GM19351 (cell line): ENCODE data around the gene ZMIZ1.

Experiments
- ATAC-seq: cut with Tn5 transposase; IDR thresholded peaks from one replicate; pipeline ENCODE4 v1.9.1; 2021; ENCODE audit warnings: mild to moderate bottlenecking, moderate library complexity; ENCODE audit not compliant: unreplicated experiment

Gene ZMIZ1

DNA sequence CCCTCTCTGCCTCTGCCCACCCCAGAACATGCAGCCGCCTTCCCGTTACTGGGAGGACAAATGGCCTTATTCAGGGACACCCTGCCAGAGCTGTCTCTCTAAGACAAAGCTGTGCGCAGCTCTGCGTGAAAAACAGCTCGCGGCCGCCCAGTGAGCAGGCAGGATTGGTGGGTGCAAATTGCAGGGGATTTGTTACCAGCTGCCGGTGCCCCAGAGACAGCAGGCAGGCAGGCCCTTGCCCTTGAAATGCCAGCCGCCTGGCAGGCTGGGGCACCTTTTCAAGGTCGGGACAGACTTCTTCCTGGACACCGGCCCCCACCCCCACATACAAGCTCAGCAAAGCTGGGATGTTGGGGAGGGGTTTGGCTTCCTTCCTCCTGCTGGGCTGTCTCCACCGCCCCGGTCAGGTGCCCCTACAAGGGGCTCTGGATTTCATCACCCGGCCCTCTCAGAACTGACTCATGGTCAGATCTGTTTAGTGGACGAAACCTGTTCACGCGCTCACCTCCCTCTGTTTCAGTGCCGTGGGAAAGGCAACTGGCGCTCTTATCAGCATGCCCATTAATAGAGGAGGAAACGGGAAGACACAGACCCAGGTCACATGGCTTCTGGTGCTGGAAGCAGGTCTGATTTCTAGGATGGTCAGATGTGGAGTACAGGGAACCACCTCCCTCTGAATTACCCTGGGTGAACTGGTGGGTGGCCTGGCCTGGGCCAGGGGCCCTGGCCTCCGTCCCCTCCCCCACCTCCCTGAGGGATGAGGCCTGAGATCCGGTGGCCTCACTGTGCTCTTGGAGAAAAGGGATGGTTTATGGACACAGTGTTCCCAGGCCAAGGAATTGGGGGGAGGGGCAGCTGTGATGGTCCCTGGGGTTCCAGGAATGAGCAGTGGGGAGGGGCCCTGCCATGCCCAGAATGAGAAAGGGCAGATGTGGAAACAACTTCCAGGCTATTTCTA, 154.6 kb downstream of the ZMIZ1 start:
- ATAC-seq = no peak

DNA sequence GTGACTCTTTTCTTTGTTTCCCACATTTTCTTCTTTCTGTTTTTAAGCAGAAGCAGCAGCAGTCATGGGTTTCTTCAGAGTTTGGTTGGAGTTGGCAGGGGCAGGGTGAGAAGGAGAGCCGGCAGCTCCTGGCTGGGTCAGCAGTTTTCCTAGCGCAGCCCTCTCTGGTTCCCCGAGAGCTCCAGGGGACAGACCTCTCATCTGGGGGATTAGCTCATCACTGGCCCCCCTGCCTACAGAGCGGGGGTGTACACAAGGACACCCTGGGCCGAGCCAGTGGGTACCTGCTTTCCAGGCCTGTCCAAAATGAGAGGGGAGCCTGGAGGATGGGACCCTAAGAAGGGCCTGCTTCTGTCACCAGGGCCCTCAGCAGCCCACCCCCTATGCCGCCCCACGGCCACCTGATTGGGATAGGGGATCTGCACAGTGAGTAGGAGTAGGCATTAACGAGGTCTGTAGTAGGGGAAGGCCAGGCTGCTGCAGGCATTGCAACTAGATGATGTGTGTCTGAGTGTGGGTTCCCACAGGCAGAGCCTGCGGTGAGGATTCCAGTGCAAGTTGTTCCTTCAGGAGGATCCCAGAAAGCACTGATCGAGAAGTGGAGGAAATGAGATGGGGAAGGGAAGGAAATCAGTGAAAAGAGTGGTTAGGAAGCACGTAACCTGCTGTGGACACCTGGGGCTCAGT, 155.6 kb downstream of the ZMIZ1 start:
- no peak for ATAC-seq

DNA sequence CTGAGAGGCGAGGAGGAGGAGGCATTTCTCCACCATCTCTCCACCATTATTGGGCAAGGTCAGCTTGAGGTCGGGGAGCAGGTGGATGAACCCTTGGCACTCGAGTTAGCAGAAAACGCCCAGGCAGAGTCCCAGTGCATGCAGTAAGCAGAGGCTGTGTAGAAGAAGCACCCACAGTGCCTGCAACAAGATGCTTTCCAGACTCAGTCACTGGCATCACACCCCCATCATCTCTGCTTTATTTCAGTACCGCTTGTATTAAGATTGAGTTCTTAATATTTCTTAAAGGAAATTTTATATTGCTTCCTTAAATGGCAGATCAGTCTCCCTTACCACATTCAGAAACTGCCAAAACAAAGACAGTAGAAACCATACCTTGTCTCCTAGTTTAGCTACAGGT, 156.2 kb downstream of the ZMIZ1 start:
- ATAC-seq = no peak

- ATAC-seq = no peak
These were observed 157.9 kb downstream of the ZMIZ1 start for GRCh38 chr10:79226391-79227245.

- ATAC-seq = no peak
These were observed 160.3 kb downstream of the ZMIZ1 start for GRCh38 chr10:79229071-79229541.

DNA sequence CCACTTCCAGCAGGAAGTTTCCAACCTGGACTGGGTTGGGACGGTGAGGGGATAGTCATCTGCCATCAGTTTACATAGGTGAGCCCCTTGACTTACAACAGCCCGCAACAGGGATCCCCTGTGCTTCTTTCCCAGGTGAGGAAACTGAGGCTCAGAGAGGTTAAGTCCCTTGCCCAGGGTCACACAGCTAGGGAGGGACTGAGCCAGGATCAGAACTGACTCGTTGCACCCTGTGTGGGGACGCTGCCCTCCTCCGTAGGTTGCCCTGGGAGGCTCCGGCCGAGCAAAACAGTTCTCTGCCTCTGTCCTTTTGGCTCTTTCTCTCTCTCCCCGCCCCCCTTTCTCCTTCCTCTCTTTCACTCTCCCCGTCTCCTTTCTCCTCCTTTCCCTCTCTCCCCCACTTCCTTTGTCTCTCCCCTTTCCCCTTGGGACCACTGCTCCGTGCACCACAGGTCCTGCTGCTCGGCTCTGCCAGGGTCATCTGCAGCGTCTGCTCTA, 161.1 kb downstream of the ZMIZ1 start:
- no peak for ATAC-seq

- ATAC-seq = no peak
These were observed 161.6 kb downstream of the ZMIZ1 start for GRCh38 chr10:79230328-79230830.

- no peak for ATAC-seq
These were observed 162.1 kb downstream of the ZMIZ1 start for GRCh38 chr10:79230850-79231249.

GRCh38 chr10:79231908-79232307, 163.1 kb downstream of the ZMIZ1 start:
- no peak for ATAC-seq

GRCh38 chr10:79232864-79233263, 164.1 kb downstream of the ZMIZ1 start:
- no peak for ATAC-seq

DNA sequence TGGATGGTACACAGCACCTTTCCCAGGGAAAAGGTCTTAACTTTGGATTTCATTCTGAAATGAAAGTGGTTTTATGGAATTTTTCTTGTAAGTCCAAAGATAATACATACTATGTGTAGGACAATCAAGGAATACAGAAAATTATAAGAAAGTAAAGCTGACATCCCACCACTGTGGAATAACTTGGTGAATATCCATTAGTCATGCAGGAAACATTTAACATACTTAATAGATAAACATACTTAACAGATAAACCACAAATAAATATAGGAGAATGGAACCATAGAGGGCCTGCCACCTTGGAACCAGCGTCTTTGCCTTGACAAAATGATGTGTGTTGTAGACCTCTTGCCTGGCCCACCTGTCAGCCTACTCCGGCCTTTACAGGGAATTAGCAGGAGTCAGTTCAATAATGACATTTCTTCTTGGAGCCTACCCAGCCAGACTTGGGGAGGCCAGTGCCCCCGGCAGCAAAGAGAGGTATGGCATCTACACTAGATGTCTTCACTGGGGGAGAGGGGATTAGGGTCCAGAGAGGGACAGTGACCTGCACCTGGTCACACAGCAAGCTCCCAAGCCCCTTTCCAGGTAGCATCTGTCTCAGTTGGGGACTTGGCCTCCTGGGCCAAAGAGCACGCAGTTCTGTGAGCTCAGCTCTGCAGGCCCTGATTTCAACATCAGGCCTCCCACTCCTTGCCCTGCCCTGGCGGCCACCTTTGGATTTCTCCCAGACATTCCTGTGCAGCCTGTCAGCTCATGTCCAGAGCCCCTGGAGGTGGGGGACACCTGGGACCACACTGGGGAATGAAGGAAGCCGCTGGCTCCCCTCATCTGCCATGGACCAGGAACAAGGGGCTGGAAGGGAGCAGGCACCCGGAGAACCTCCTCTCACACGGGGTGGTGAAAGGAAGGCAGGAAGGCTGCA, 165.9 kb downstream of the ZMIZ1 start:
- ATAC-seq = no peak

DNA sequence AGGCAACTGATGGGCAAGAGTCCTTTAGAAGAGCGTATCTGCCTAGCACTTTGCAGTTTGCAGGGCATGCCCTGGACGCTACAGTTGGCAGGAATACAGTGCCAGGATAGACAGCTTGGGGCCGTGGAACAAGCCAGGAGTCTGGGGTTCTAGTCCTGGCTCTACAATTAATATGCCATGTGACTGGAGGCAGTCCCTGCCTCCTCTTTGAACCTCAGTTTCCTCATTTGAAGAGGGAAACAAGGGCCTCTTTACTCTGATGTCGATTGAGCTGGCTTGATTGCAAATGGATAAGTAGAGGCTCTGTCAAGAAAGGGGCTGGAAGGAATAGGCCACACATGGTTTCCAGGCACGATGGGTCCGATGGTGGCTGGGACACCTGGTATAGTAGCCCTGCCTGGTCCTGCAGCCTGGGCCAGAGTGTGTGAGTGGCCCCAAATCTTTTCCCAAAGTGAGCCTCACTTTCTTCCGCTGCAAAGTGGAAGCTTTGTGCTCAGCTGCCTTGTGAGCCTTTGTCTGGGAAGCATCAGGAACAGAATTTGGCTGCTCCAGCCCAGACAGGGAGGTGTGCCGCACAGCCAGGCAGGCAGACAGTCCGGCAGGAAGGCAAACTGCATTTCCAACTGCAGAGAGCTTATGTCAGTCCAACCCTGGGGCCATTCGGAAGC, 167.1 kb downstream of the ZMIZ1 start:
- ATAC-seq = no peak

DNA sequence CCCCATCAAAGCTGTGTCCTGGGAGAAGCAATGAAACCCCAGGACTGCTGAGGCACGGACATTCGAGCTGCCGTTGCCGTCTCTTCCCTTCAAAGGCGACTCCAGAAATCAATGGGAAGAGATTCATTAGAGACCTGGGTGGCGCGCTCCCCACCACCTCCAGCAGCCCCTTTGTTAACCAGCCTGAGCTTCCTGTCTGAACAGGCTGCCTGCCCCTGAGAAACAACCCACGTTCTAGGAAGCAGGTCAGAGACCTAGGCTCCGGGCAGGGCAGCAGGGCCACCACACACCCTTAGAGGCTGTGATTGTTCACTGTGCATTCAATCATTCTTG, 167.6 kb downstream of the ZMIZ1 start:
- ATAC-seq = no peak

GRCh38 chr10:79237454-79238157, 168.8 kb downstream of the ZMIZ1 start:
- no peak for ATAC-seq

- no peak for ATAC-seq
These were observed 169.4 kb downstream of the ZMIZ1 start for GRCh38 chr10:79238158-79238520.

DNA sequence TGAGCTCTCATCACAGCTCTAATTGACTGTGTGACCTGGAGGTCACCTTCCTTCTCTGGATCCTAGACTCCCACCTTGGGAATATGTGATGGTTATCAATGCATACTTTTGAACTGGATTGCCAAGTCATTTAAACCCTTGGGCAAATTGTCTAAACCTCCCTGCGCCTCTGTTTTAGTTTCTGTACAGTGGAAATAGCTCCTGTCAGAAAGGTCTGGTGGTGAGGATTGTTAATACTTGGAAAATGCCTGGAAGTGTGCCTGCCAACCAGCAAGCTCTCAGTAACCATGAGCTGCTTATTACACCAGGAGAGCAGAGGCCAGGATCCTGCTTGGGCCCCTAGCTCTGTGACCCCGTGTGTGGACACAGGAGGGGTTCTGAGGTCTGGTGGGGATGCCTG, 169.8 kb downstream of the ZMIZ1 start:
- no peak for ATAC-seq

DNA sequence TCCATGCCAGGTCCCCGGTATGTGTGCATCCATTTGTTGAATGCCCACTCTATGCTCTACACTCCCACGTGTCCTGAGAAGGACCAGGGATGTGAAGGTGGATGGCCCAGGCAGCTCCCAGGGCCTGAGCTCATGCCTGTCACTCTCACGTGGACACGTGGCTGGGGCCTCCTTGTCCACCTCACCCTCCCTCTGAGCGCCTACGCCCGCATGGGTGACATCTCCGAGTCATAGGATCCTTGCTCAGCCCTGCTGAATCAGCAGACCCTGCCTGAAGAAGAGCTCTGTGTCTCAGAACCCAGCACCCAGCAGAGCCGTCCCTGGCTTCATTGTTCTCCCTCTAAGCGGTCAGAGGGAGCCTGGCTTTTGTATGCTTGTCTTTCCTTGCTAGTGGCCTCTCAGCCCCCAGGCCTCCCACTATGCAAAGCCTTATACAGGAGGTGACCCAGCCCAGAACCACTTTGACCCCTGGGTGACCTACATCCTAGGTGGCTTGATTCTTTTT, 170.6 kb downstream of the ZMIZ1 start:
- no peak for ATAC-seq

DNA sequence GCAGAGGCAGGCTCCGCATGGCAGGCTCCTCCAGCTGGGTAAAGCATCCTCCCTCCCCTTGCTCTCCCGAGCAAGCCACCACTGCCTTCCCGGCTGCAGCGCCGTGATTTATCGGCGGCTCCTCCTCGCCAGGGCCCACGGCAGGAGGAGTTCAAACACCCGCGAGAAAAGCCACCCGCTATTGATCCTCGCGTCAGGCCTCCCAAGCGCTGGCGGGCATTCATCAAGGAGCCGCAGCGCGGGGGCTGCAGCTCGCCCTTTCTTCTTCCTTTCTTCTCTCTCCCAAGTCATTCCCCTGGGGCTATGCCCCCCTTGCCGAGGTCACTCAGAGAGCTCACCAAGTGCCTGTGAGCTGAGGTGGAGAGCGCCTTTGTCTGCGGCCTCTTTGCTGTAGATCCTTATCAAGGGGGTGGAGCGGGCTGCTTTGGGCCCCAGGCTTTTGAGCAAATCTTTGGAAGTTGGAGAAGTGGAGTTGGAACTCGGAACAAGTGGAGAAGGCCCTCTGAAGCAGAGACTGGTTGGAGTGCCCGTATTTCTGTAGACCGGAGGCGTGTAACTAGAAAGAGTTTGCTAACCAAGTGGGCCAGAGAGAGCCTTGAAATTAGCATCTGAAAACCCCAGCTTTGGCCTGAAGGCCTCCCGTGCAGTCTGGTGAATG, 171.3 kb downstream of the ZMIZ1 start:
- no peak for ATAC-seq
